Endothelial cell of umbilical vein (primary cell): ENCODE data around the gene ECEL1.

Source experiments
- CTCF ChIP-seq, 2 donors: IDR thresholded peaks; 1 replicate in 1 of 2; 2 replicates in 1 of 2; pipeline ENCODE4 v1.5.1; 2011; ENCODE audit warnings: low read length in 2 of 2, mild to moderate bottlenecking in 2 of 2, moderate library complexity in 2 of 2, control low read depth in 1 of 2, inconsistent platforms in 1 of 2, low read depth in 1 of 2; ENCODE audit not compliant: insufficient read depth in 1 of 2; ENCODE audit errors: extremely low read depth in 1 of 2
- EZH2 ChIP-seq: IDR thresholded peaks from 2 replicates; pipeline ENCODE4 v1.6.1; 2012; ENCODE audit warnings: borderline replicate concordance, low read depth, mild to moderate bottlenecking, moderate library complexity, low read length, inconsistent platforms; ENCODE audit not compliant: severe bottlenecking
- GATA2 ChIP-seq: IDR thresholded peaks from 2 replicates; pipeline ENCODE4 v1.7.0; 2011; ENCODE audit warnings: low read depth, mild to moderate bottlenecking, moderate library complexity, mixed read lengths, low read length; ENCODE audit not compliant: insufficient read length, insufficient read depth
- MAX ChIP-seq: IDR thresholded peaks from 2 replicates; pipeline ENCODE4 v1.6.1; 2011; ENCODE audit not compliant: insufficient read depth, insufficient read length
- MYC ChIP-seq: IDR thresholded peaks from one replicate; pipeline ENCODE4 v1.6.1; 2011; ENCODE audit warnings: mild to moderate bottlenecking, low read depth, low read length
- POLR2A ChIP-seq: IDR thresholded peaks from 2 replicates; pipeline ENCODE4 v1.6.1; 2012; ENCODE audit warnings: low read depth, mild to moderate bottlenecking, control low read depth, low read length

GRCh38 chr2:232435375-232435648, 52.3 kb downstream of the ECEL1 start:
- TF ChIP-seq EZH2 (no peak), CTCF (IDR thresholded peaks at IDR 0.05; ENCODE audit: extremely low read depth in 1 of 2, insufficient read depth in 1 of 2, low read depth in 1 of 2, low read length in 2 of 2) (no peak), GATA2 (no peak), POLR2A (no peak), MYC (no peak), MAX (no peak)
